ENCODE data around the gene TP63. TPM values are rescaled to one million over a fixed set of nuclear protein-coding genes. Genes with fewer than 3 reads are reported as not detected.

Gene TP63
- total RNA-seq, 1 experiment from 2014 or later, result 3.6 TPM

- Histone ChIP-seq H3K36me3 (ENCODE audit: low read depth) (0 out of 2 replicates have a peak, but pooled peaks cover 10% of the 10 kb centered on the region), H3K79me2 (ENCODE audit: low read depth) (no peaks in the 10 kb centered on the region), H3K27ac (no peak overlapping the region), H3K4me1 (replicated peaks; ENCODE audit: insufficient read depth) (peaks cover 47% of the 10 kb centered on the region), H3K9me3 (ENCODE audit: insufficient read depth, low read depth) (peaks cover 34% of the 10 kb centered on the region), H2AFZ (no peak overlapping the region), H3K9me2 (ENCODE audit: insufficient read depth) (no peaks in the 10 kb centered on the region), H3K27me3 (ENCODE audit: insufficient read depth, low read depth) (no peaks in the 10 kb centered on the region), H4K20me1 (ENCODE audit: insufficient read depth) (no peaks in the 10 kb centered on the region), H3K4me3 (no peak overlapping the region), H3F3A (ENCODE audit: insufficient read depth, low read depth) (peaks cover 35% of the 10 kb centered on the region), H3K4me2 (no peak overlapping the region)
- CTCF ChIA-PET, result no interaction called here
- intact Hi-C loops (cut with micrococcal nuclease; ENCODE audit: unreplicated experiment), result no loop called here
- no peak for DNase-seq
- POLR2A ChIA-PET (ENCODE audit: unreplicated experiment), result no interaction called here
- BruUV-seq (replicated peaks), result no TSS peak
- TF ChIP-seq EZH2 (IDR thresholded peaks at IDR 0.05; ENCODE audit: low read depth) (no peak), CTCF (conservative IDR thresholded peaks at IDR 0.05) (no peak)
Measured at GRCh38 chr3:189776149-189776824, 145.1 kb downstream of the TP63 start.

GRCh38 chr3:189778340-189778950 lies 147.3 kb downstream of the TP63 start:
- CTCF ChIA-PET, result no interaction called here
- BruUV-seq (replicated peaks), result no TSS peak
- no peak for DNase-seq
- Histone ChIP-seq H3K79me2 (ENCODE audit: low read depth) (no peaks in the 10 kb centered on the region), H3K9me3 (ENCODE audit: insufficient read depth, low read depth) (peaks cover 45% of the 10 kb centered on the region), H3F3A (ENCODE audit: insufficient read depth, low read depth) (peaks cover 17% of the 10 kb centered on the region), H3K27ac (0 out of 2 replicates have a peak overlapping the region, but pooled peaks have one; percentile 8), H3K27me3 (ENCODE audit: insufficient read depth, low read depth) (no peaks in the 10 kb centered on the region), H3K4me2 (0 out of 2 replicates have a peak overlapping the region, but pooled peaks have one; percentile 27), H3K4me1 (replicated peaks; ENCODE audit: insufficient read depth) (peaks cover 27% of the 10 kb centered on the region), H3K9me2 (ENCODE audit: insufficient read depth) (no peaks in the 10 kb centered on the region), H3K36me3 (ENCODE audit: low read depth) (0 out of 2 replicates have a peak, but pooled peaks cover 10% of the 10 kb centered on the region), H4K20me1 (ENCODE audit: insufficient read depth) (no peaks in the 10 kb centered on the region), H3K4me3 (no peak overlapping the region), H2AFZ (peak overlapping the region; percentile 11)
- POLR2A ChIA-PET (ENCODE audit: unreplicated experiment), result interaction anchor here (0.6 kb wide), 1 partner anchor 265 kb away, joined by 3 read pairs; no protein-coding TSS in a partner anchor
- TF ChIP-seq EZH2 (IDR thresholded peaks at IDR 0.05; ENCODE audit: low read depth) (no peak), CTCF (conservative IDR thresholded peaks at IDR 0.05) (no peak)
- intact Hi-C loops (cut with micrococcal nuclease; ENCODE audit: unreplicated experiment), result no loop called here

- Histone ChIP-seq H3K9me3 (ENCODE audit: insufficient read depth, low read depth) (peaks cover 42% of the 10 kb centered on the region), H4K20me1 (ENCODE audit: insufficient read depth) (no peaks in the 10 kb centered on the region), H3K9me2 (ENCODE audit: insufficient read depth) (no peaks in the 10 kb centered on the region), H3K27me3 (ENCODE audit: insufficient read depth, low read depth) (no peaks in the 10 kb centered on the region), H3K4me2 (peak overlapping the region; percentile 27; the same call in 1 of the 2 replicates), H3K4me1 (replicated peaks; ENCODE audit: insufficient read depth) (peaks cover 20% of the 10 kb centered on the region), H3K27ac (peak overlapping the region; percentile 8; the same call in 1 of the 2 replicates), H3K36me3 (ENCODE audit: low read depth) (0 out of 2 replicates have a peak, but pooled peaks cover 10% of the 10 kb centered on the region), H3K4me3 (no peak overlapping the region), H3K79me2 (ENCODE audit: low read depth) (no peaks in the 10 kb centered on the region), H2AFZ (peak overlapping the region; percentile 11; the same call in 1 of the 2 replicates), H3F3A (ENCODE audit: insufficient read depth, low read depth) (peaks cover 10% of the 10 kb centered on the region)
- peak in 1 of 2 experiments; percentile 75 for DNase-seq
- TF ChIP-seq EZH2 (IDR thresholded peaks at IDR 0.05; ENCODE audit: low read depth), result no peak
- TF ChIP-seq CTCF (conservative IDR thresholded peaks at IDR 0.05), result no peak
- POLR2A ChIA-PET (ENCODE audit: unreplicated experiment), result interaction anchor here (0.5 to 0.7 kb wide), 3 partner anchors 93 to 331 kb away, joined by 3 to 7 read pairs (median 4); no protein-coding TSS in a partner anchor
- no TSS peak for BruUV-seq (replicated peaks)
- intact Hi-C loops (cut with micrococcal nuclease; ENCODE audit: unreplicated experiment), result no loop called here
- CTCF ChIA-PET, result no interaction called here
Measured at GRCh38 chr3:189779166-189779565, 148.0 kb downstream of the TP63 start.

All from PC-9 (cell line).